Activated naive CD4-positive, alpha-beta T cell treated with anti-CD3 and anti-CD28 coated beads, Interleukin-2, amount 50 U/mL, for 24 hours (primary cell): ENCODE measurements around the gene OR52I1.

Experiments used
- H3K27ac Mint-ChIP-seq: one replicate; pipeline ENCODE4 v1.8.0; 2021; ENCODE audit warnings: mild to moderate bottlenecking, mixed read lengths
- H3K27me3 Mint-ChIP-seq: one replicate; pipeline ENCODE4 v1.8.0; 2021; ENCODE audit warnings: mixed read lengths
- H3K36me3 Mint-ChIP-seq: one replicate; pipeline ENCODE4 v1.8.0; 2021; ENCODE audit warnings: mixed read lengths
- H3K4me1 Mint-ChIP-seq: one replicate; pipeline ENCODE4 v1.8.0; 2021; ENCODE audit warnings: mixed read lengths
- H3K4me3 Mint-ChIP-seq: one replicate; pipeline ENCODE4 v1.8.0; 2021; ENCODE audit warnings: mild to moderate bottlenecking, mixed read lengths
- H3K9me3 Mint-ChIP-seq: one replicate; pipeline ENCODE4 v1.8.0; 2021; ENCODE audit warnings: mixed read lengths

OR52I1 gene

DNA sequence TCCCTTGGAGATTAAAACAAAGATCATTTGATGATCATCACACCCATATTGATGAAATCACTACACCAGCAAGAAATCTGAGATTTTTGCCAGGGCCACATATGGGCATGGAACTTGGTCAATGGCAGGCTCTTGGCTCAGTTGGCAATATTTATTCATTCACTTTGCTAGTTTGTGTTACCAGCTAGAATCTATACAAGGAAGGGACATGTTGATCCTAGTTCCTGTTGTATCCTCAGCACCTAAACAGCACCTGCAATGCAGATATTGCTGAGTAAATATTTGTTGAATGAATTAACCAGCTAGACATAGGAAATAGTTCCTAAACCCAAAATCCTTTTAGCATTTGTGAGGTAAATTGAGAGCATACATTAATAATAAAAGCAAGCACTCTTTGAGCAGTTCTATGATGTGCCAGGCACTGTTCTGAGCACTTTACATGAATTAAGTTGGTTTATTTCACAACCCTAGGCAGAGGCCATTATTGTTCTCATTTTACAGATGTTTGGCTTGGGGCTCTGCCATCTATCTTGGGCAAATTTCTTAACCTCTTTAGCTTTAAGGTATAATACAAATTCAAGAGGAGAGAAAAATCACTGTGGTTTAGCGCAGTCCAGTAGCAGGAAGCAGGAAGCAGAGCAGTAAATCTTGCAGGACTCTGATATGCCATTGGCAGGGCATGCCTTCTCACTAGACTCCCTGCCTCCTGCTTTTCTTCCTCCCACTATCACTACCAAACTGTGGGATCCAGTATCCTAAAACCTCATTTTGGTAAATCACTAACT, 12.6 kb downstream of the OR52I1 start:
- Mint-ChIP-seq H3K4me1 (peaks cover 65% of the 10 kb centered on the region), H3K27me3 (no peaks in the 10 kb centered on the region), H3K4me3 (peak overlapping the region; percentile 92), H3K36me3 (peaks cover 4% of the 10 kb centered on the region), H3K27ac (no peak overlapping the region), H3K9me3 (no peaks in the 10 kb centered on the region)

DNA sequence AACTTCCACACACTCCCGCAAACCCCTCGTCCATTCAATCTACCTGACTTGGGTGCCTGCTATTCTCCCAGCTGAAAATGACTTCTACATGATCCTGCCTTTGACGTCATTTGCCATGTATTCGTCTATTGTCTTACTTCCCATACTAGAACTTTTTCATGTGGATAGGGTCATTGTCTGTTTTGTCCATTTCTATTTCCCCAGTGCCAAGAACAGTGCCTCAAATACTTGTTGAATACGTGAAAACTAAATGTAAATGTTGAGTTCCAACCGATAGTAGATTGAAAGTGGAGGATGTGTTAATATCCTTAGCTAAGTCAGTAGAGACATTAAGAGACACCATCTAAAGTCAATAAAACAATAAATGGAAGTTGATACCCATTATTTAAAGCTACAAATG, 13.3 kb downstream of the OR52I1 start:
- Mint-ChIP-seq H3K9me3 (no peaks in the 10 kb centered on the region), H3K36me3 (peaks cover 3% of the 10 kb centered on the region), H3K4me1 (peaks cover 65% of the 10 kb centered on the region), H3K4me3 (peak overlapping the region; percentile 92), H3K27me3 (no peaks in the 10 kb centered on the region), H3K27ac (peak overlapping the region; percentile 80)

DNA sequence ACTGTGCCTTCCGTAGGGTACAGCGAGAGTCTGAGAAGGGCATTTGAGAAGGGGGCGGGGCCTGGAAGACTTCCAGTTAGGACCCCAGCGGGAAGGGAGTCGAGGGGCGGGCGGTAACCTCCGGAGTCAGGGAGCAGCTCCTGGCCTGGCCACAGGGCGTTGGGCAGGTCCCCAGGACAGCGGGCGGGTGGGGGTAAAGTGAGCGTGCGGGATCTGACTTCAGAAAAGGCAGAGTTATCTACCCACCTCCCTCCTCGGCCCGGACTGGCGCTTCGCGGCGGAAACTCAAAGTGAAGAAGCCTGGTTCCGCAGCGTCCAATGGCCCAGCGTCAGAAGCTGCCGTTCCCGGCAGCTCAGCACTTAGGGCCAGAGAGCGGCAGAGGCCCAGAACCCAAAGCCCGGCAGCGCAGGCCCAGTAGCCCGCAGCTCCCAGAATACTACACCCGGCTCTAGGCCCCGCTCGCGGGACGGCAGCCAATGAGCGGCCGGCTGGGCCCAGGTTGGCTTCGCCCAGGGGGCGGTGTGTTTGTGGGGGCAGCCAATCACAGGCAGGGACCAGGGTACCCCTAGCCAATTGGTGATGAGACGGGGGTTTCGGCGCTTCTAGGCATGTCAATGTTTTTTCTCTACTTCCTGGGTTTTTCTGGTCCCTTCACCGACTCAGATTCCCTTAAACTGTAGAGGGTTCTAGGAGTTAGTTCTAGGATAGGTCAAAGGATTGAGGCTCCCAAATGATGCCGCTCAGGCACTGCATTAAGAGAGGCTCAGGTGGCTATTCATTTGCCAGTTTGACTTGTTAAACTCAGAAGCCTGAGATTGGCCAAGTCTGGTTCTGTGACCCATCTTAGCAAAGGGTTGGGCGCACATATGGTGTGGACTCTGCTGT, 14.2 kb downstream of the OR52I1 start, which contains the start of gene TRIM68:
TRIM68 (minus strand) TSS at position 451 of the 886 bp plus-strand sequence. CDS start 2,727 bp downstream, outside the sequence.
- Mint-ChIP-seq H3K27me3 (no peaks in the 10 kb centered on the region), H3K4me1 (peaks cover 65% of the 10 kb centered on the region), H3K36me3 (peaks cover 2% of the 10 kb centered on the region), H3K9me3 (no peaks in the 10 kb centered on the region), H3K27ac (peak within 1 kb of the TSS; percentile 80), H3K4me3 (peak within 1 kb of the TSS; percentile 92)

DNA sequence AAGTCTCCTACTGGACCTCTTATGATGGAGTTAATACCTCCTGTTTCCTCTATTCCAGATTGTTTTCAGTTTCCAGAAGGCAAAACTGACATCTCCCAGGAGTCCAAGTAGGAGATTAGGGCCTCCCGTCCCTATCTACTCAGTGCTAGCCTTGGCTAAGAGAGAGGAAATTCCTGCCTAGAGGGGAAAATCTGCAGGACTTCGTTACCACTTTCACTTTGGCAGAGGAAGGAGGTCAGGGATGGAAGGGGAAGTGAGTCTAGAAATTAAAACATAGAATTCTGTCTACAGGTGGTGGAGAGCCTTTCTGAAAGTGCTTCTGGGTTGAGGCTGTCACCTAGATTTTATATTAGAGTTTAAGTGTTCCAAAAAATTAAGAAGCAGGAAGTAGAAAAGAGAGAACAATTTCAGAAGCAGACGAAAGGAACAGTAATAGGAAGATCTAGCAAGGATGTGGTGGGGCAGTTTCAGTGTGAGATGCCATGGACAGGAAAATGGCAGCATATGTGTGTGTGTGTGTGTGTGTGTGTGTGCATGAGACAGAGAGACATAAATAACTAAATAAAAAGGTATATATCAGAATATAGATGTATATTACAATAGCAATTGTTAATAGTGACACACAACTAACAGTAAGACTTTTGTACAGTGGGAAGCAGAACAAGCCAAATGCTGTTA, 16.6 kb downstream of the OR52I1 start:
- peaks cover 3% of the 10 kb centered on the region for H3K27me3 Mint-ChIP-seq
- peak overlapping the region; percentile 71 for H3K4me3 Mint-ChIP-seq
- peaks cover 49% of the 10 kb centered on the region for H3K4me1 Mint-ChIP-seq
- H3K27ac Mint-ChIP-seq: peak overlapping the region; percentile 73
- H3K9me3 Mint-ChIP-seq: no peaks in the 10 kb centered on the region
- H3K36me3 Mint-ChIP-seq: no peaks in the 10 kb centered on the region

DNA sequence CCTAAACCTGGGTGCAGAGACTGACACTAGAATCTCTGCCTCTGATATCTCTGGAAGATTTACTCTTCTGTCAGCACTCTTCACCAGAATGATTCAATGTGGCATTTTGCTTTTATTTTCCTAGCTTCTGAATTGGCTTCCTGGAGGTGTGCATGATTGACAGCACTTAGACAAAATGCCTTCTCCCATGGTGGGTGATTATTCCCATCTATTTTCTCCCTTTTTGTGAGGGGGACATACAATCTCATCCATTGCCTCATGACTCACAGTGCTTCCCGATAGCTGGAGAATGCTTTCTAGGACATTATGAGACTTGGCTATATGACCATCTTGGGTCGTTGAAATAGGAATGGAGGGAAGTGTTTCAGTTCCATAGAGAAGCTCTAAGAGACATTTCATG, 18.1 kb downstream of the OR52I1 start:
- Mint-ChIP-seq H3K36me3 (no peaks in the 10 kb centered on the region), H3K27ac (no peak overlapping the region), H3K9me3 (no peaks in the 10 kb centered on the region), H3K27me3 (peaks cover 3% of the 10 kb centered on the region), H3K4me3 (no peak overlapping the region), H3K4me1 (peaks cover 33% of the 10 kb centered on the region)

DNA sequence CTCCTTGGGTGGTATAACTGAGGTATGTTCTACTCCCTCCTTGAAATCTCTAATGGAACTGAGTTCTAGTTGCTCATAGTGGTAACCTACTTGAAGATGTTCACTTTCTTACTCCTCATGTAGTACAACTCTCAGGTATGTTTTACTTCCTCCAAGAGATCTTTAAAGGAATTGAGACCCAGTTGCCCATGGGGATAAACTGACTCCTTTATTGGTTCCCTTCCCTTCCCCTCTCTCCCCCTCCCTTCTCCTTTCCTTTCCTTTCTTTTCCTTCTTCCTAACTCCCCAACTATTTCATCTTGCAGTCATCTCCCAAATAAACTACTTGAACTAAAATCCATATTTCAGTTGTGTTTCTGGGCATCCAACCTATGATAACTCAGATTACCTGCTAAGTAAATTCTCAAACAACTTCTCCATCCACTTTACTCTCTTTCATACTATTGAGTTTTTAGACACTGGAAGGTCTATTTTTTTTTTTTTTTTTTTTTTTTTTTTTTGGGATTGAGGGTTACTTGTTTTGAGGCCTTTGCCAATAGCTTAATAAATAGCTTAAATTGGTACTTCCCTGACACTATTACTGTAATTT, 22.1 kb downstream of the OR52I1 start:
- H3K4me3 Mint-ChIP-seq: no peak overlapping the region
- peaks cover 3% of the 10 kb centered on the region for H3K27me3 Mint-ChIP-seq
- H3K36me3 Mint-ChIP-seq: no peaks in the 10 kb centered on the region
- no peaks in the 10 kb centered on the region for H3K9me3 Mint-ChIP-seq
- H3K27ac Mint-ChIP-seq: no peak overlapping the region
- no peaks in the 10 kb centered on the region for H3K4me1 Mint-ChIP-seq

DNA sequence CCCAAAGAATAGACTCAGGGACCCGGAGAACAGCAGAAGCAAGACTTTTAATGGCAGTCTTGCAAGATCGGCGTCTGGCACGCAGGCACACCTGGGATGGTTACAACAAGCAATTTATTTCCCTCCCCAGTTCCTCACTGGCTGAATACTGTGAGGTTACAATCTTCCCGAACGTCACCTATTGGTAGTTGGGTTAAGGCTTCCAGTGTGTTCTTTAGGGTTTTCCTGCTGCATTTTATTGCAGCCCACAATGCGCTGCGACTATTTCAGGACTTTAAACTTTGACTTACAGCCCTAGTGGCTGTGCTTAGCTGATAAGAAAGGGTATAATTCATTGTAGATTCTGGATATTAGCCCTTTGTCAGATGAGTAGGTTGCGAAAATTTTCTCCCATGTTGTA, 25.7 kb downstream of the OR52I1 start:
- H3K27me3 Mint-ChIP-seq: peaks cover 7% of the 10 kb centered on the region
- no peaks in the 10 kb centered on the region for H3K4me1 Mint-ChIP-seq
- H3K27ac Mint-ChIP-seq: no peak overlapping the region

DNA sequence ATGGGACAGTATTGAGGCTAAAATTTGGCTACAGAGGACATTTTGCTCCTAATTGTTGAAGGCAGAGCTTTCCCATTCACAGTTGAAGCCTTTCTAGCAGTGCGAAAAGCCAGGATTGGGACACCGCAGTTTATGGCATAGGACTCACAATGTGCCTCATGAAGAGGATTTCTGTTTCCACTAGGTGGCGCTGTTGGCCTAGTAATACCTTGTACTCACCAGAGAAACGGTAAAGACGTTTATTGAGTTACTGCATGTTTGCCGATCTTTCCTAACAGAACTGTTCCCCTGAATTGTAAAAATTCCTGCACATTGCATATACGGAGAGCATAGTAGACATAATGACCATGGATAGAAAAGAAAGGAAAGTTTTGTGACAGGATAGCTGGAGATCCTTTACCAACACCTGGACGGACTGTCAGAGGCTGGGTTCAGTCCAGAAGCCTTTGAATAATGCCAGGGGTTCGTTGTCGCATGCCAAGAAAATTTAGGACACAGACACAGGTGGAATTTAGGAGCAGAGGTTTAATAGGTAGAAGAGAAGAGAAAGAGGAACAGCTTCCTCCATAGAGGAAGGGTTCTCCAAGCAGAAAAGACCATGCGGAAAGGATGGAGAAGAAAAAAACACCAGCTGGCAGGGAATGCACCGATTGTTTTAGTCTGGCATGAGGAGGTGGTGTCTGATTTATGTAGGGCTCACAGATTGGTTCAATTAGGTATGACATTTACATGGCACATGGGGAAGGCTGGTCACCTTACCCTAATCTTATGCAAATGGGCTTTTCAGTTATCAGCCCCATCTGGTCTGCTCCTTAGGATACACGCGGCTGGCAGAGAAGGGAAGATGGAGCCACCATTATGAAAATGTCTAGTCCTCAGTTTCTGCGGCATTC, 32.6 kb downstream of the OR52I1 start:
- no peaks in the 10 kb centered on the region for H3K4me1 Mint-ChIP-seq

More for the DNA sequence above, 25.7 kb downstream of the OR52I1 start:
- Mint-ChIP-seq H3K4me3 (no peak overlapping the region), H3K36me3 (peaks cover 3% of the 10 kb centered on the region), H3K9me3 (no peaks in the 10 kb centered on the region)

DNA sequence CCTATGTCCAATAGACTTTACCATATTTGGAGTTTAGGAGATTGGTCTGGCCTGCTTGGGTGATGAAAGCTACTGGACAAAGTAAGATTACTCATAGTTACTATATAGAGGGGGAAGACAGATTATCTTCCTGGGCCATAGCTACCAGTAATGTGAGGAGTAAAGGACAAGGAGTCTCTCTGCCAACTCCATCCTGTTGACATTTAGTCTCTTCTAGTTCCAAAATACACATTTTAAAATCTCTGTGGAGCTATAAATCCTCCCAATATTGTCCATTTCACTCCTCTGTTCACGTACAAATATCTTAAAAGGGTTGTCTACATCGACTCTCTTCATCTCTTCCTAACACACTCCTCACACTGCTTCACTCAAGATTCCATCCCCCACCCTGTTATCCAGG, 42.3 kb downstream of the OR52I1 start:
- Mint-ChIP-seq H3K9me3 (no peaks in the 10 kb centered on the region), H3K4me1 (no peaks in the 10 kb centered on the region), H3K27ac (no peak overlapping the region), H3K36me3 (no peaks in the 10 kb centered on the region), H3K4me3 (no peak overlapping the region), H3K27me3 (peaks cover 7% of the 10 kb centered on the region)

More for the DNA sequence above, 32.6 kb downstream of the OR52I1 start:
- H3K9me3 Mint-ChIP-seq: peaks cover 13% of the 10 kb centered on the region
- H3K27ac Mint-ChIP-seq: peak overlapping the region; percentile 57
- H3K4me3 Mint-ChIP-seq: no peak overlapping the region
- peaks cover 37% of the 10 kb centered on the region for H3K27me3 Mint-ChIP-seq
- peaks cover 10% of the 10 kb centered on the region for H3K36me3 Mint-ChIP-seq

DNA sequence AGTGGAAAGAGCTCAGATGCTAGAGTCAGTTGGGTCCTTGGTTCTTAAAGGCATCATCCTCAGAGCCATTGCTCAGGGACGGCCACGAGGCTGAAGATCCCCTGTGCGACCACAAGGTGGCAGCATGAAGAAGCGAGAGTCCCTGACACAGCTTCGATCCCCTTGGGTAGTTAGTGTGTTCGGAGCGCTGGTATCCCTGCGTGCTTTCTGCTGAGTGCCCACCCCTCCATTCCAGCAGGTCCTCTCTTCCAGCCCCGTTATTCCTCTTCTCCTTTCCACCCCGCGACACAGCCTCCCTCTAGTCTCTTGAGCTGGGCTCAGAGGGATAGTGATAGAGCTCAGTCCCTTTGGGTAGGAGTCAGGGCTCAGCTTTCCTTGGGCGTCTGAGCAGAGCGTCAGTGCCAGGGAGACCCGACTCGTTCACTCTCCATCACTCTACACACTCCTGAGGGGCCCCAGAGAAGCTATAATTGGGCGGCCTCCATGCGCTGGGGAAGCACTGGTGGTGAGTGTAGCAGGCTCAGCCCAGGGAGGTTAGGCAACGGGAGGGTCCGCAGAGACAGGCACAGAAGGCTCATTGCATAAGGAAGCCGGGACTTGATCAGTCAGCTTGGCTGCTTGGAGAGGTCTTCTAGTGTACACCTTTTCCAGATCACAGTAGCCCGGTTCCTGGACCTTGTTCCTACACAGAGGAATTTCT, 43.3 kb downstream of the OR52I1 start, which contains the start of gene OR51D1:
OR51D1 (plus strand) TSS at position 516 of the 700 bp plus-strand sequence. CDS start 2,314 bp downstream, outside the sequence.
- Mint-ChIP-seq H3K4me3 (no peak within 1 kb of the TSS), H3K9me3 (no peaks in the 10 kb centered on the region), H3K36me3 (no peaks in the 10 kb centered on the region), H3K27me3 (no peaks in the 10 kb centered on the region), H3K27ac (no peak within 1 kb of the TSS), H3K4me1 (no peaks in the 10 kb centered on the region)

DNA sequence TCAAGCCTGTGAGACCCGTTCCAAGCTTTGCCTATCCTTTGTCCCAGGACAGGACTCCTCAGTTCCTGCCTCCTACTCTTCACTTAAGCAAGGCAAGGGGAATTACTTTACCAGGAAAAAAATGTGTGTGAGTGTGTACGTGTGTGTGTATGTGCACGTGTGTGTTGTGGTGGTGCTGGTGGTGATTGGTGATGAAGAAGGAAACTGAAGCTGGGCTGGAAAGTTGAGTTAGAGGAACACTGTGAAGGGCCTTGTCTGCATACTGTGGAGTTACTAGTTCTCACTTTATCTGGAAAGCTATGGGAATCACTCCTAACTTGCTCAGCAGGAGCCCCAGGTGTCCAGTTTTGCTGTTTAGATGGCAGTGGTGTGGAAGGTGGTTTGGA, 43.8 kb downstream of the OR52I1 start:
- H3K4me1 Mint-ChIP-seq: no peaks in the 10 kb centered on the region
- no peak overlapping the region for H3K4me3 Mint-ChIP-seq
- no peaks in the 10 kb centered on the region for H3K27me3 Mint-ChIP-seq
- no peak overlapping the region for H3K27ac Mint-ChIP-seq
- H3K36me3 Mint-ChIP-seq: no peaks in the 10 kb centered on the region
- no peaks in the 10 kb centered on the region for H3K9me3 Mint-ChIP-seq

DNA sequence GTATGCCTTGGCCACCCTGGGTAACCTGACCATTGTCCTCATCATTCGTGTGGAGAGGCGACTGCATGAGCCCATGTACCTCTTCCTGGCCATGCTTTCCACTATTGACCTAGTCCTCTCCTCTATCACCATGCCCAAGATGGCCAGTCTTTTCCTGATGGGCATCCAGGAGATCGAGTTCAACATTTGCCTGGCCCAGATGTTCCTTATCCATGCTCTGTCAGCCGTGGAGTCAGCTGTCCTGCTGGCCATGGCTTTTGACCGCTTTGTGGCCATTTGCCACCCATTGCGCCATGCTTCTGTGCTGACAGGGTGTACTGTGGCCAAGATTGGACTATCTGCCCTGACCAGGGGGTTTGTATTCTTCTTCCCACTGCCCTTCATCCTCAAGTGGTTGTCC, 46.1 kb downstream of the OR52I1 start:
- Mint-ChIP-seq H3K27me3 (no peaks in the 10 kb centered on the region), H3K27ac (no peak overlapping the region), H3K9me3 (no peaks in the 10 kb centered on the region), H3K36me3 (no peaks in the 10 kb centered on the region), H3K4me3 (no peak overlapping the region), H3K4me1 (no peaks in the 10 kb centered on the region)

DNA sequence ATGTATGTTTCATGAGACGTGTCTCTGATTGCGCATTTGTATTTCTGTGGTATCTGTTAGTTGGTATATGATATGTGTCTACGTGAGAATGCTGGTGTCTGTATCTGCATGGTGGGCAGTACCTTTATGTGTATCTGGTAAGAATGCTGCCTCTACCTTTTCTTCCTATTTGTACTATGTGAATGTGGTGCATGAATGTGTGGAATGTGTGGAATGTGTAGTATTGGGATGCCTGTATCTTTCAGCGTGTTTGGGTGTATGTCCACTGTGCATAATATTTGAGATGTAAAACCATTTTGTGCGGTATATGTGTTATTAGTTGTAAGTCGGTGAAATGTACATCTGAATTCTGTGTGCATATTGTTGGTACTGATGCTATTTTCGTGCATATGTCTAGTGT, 47.7 kb downstream of the OR52I1 start:
- no peak overlapping the region for H3K4me3 Mint-ChIP-seq
- no peaks in the 10 kb centered on the region for H3K27me3 Mint-ChIP-seq
- no peaks in the 10 kb centered on the region for H3K4me1 Mint-ChIP-seq
- no peaks in the 10 kb centered on the region for H3K36me3 Mint-ChIP-seq
- H3K27ac Mint-ChIP-seq: no peak overlapping the region
- H3K9me3 Mint-ChIP-seq: no peaks in the 10 kb centered on the region

DNA sequence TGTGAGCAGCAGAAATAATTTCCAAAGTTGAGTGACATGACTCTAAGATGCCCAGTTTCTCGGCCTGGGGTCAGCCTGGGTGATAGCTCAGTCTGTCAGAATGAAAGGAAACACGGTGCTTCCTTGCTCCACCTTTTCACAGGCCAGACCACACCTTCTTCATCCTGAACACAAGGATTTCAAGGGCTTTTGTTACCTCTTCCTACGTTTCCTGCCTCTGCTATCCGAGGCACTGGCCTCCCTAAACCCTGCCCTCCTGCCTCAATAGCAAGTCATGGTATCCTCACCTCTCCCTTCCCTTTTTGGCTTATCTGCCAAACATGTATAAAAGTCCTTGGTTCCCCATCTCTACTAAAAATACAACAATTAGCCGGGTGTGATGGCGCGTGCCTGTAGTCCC, 48.2 kb downstream of the OR52I1 start:
- Mint-ChIP-seq H3K27ac (no peak overlapping the region), H3K4me1 (no peaks in the 10 kb centered on the region), H3K27me3 (no peaks in the 10 kb centered on the region), H3K36me3 (no peaks in the 10 kb centered on the region), H3K4me3 (no peak overlapping the region), H3K9me3 (no peaks in the 10 kb centered on the region)
